ENCODE results near the gene DDN. TPM values are rescaled to one million over a fixed set of nuclear protein-coding genes. Genes with fewer than 3 reads are reported as not detected.

The DDN gene
- total and polyA plus RNA-seq, 9 of the 15 experiments (the other 6 are each of a cell fraction or from before 2014, with no cell fraction given), result 0.03 to 3.6 (median 1.6) TPM

GRCh38 chr12:49019443-49020324 is 20.5 kb upstream of the DDN start (continued):
- TF ChIP-seq, protein P1, sequence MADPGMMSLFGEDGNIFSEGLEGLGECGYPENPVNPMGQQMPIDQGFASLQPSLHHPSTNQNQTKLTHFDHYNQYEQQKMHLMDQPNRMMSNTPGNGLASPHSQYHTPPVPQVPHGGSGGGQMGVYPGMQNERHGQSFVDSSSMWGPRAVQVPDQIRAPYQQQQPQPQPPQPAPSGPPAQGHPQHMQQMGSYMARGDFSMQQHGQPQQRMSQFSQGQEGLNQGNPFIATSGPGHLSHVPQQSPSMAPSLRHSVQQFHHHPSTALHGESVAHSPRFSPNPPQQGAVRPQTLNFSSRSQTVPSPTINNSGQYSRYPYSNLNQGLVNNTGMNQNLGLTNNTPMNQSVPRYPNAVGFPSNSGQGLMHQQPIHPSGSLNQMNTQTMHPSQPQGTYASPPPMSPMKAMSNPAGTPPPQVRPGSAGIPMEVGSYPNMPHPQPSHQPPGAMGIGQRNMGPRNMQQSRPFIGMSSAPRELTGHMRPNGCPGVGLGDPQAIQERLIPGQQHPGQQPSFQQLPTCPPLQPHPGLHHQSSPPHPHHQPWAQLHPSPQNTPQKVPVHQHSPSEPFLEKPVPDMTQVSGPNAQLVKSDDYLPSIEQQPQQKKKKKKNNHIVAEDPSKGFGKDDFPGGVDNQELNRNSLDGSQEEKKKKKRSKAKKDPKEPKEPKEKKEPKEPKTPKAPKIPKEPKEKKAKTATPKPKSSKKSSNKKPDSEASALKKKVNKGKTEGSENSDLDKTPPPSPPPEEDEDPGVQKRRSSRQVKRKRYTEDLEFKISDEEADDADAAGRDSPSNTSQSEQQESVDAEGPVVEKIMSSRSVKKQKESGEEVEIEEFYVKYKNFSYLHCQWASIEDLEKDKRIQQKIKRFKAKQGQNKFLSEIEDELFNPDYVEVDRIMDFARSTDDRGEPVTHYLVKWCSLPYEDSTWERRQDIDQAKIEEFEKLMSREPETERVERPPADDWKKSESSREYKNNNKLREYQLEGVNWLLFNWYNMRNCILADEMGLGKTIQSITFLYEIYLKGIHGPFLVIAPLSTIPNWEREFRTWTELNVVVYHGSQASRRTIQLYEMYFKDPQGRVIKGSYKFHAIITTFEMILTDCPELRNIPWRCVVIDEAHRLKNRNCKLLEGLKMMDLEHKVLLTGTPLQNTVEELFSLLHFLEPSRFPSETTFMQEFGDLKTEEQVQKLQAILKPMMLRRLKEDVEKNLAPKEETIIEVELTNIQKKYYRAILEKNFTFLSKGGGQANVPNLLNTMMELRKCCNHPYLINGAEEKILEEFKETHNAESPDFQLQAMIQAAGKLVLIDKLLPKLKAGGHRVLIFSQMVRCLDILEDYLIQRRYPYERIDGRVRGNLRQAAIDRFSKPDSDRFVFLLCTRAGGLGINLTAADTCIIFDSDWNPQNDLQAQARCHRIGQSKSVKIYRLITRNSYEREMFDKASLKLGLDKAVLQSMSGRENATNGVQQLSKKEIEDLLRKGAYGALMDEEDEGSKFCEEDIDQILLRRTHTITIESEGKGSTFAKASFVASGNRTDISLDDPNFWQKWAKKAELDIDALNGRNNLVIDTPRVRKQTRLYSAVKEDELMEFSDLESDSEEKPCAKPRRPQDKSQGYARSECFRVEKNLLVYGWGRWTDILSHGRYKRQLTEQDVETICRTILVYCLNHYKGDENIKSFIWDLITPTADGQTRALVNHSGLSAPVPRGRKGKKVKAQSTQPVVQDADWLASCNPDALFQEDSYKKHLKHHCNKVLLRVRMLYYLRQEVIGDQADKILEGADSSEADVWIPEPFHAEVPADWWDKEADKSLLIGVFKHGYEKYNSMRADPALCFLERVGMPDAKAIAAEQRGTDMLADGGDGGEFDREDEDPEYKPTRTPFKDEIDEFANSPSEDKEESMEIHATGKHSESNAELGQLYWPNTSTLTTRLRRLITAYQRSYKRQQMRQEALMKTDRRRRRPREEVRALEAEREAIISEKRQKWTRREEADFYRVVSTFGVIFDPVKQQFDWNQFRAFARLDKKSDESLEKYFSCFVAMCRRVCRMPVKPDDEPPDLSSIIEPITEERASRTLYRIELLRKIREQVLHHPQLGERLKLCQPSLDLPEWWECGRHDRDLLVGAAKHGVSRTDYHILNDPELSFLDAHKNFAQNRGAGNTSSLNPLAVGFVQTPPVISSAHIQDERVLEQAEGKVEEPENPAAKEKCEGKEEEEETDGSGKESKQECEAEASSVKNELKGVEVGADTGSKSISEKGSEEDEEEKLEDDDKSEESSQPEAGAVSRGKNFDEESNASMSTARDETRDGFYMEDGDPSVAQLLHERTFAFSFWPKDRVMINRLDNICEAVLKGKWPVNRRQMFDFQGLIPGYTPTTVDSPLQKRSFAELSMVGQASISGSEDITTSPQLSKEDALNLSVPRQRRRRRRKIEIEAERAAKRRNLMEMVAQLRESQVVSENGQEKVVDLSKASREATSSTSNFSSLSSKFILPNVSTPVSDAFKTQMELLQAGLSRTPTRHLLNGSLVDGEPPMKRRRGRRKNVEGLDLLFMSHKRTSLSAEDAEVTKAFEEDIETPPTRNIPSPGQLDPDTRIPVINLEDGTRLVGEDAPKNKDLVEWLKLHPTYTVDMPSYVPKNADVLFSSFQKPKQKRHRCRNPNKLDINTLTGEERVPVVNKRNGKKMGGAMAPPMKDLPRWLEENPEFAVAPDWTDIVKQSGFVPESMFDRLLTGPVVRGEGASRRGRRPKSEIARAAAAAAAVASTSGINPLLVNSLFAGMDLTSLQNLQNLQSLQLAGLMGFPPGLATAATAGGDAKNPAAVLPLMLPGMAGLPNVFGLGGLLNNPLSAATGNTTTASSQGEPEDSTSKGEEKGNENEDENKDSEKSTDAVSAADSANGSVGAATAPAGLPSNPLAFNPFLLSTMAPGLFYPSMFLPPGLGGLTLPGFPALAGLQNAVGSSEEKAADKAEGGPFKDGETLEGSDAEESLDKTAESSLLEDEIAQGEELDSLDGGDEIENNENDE (IDR thresholded peaks at IDR 0.05; ENCODE audit: low read depth, low read length), result no peak
- 0 out of 2 replicates have a peak, but pooled peaks have one; percentile 46 for TF ChIP-seq HLTF (IDR thresholded peaks at IDR 0.05)
- no peak for TF ChIP-seq SMARCA4 (IDR thresholded peaks at IDR 0.05)
- TF ChIP-seq AFF1 (IDR thresholded peaks at IDR 0.05; ENCODE audit: low read depth in 1 of 2, partially characterized antibody in 2 of 2), result peak in 1 of 2 experiments; percentile 57
- TF ChIP-seq, protein P2, sequence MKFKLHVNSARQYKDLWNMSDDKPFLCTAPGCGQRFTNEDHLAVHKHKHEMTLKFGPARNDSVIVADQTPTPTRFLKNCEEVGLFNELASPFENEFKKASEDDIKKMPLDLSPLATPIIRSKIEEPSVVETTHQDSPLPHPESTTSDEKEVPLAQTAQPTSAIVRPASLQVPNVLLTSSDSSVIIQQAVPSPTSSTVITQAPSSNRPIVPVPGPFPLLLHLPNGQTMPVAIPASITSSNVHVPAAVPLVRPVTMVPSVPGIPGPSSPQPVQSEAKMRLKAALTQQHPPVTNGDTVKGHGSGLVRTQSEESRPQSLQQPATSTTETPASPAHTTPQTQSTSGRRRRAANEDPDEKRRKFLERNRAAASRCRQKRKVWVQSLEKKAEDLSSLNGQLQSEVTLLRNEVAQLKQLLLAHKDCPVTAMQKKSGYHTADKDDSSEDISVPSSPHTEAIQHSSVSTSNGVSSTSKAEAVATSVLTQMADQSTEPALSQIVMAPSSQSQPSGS (CRISPR knock-in tag; IDR thresholded peaks at IDR 0.05), result no peak
- no peak for TF ChIP-seq XRCC5 (IDR thresholded peaks at IDR 0.05; ENCODE audit: low read depth, low read length)

Measured in K562 (cell line).